ENCODE measurements around the gene CAMK1D.
"Not testable (repeated sequence)": the region's sequence is repeated elsewhere in the genome, so short reads cannot be mapped to it uniquely, and the experiment has no call there.

CAMK1D gene

DNA sequence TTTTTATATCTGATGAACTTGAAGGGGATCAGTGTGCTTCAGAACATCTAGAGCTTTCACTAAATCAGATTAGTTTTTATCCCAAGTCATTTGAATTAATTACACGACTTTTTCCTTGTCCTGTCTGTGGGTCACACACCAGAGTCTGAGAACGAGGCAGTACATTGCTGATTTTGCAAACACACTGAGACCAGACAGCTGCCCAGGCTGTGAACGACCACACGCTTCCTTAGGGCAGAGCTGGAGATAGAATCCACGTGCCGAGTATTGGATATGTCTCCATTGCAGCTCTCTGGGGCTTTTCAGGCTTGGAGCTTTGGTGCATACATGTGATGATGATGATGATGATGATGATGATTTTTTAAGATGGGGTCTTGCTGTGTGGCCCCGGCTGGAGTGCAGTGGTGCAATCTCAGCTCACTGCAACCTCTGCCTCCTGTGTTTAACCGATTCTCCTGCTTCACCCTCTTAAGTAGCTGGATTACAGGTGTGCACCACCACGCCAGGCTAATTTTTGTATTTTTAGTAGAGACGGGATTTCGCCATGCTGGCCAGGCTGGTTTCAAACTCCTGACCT is 81.1 kb downstream of the CAMK1D start:
- no peak for DNase-seq (ENCODE audit: low read depth in 2 of 2)

DNA sequence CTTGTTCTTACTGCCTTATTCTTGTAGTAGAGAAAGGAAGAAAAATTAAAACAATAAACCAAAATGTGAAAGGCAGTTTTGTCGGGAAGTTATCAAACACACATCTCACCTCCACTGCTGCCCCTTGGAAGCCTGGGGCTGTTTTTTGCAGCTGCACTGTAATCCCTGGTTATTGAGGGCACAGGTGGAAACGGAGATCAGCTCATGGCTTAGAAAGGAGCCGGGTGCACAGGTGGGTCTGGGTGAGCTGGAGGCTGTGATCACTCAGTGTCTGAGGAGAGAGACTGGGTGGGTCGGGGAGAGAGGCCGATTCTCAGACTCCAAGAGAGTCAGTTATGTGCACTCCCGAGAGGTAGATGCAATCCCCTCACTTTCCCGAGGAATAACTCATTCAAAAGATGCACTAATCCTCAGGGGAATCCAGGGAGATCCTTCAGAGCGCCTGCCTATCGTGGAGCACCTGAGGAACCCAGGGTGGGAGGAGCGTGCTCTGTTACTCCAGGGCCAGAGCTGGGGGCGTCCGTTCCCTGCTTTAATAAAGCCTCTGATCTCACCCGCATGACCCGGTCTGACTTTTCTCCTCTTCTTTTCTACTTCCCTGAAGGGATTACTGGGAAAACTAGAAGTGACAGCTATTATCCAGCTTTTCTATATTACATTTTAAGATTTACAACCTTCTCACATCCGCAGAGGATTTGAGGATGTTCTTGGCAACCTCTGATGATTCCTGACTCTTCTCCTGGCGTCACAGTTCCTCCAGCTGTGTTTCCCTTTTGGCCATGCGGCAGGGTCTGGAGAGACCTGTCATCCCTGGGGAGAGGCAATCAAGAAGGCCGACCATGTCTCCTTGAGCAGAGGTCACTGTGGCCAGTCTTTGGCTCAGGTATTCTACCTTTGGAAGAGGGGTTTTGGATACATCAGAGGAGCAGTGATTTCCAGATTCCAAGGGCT is 82.1 kb downstream of the CAMK1D start:
- no peak for DNase-seq (ENCODE audit: low read depth in 2 of 2)

DNA sequence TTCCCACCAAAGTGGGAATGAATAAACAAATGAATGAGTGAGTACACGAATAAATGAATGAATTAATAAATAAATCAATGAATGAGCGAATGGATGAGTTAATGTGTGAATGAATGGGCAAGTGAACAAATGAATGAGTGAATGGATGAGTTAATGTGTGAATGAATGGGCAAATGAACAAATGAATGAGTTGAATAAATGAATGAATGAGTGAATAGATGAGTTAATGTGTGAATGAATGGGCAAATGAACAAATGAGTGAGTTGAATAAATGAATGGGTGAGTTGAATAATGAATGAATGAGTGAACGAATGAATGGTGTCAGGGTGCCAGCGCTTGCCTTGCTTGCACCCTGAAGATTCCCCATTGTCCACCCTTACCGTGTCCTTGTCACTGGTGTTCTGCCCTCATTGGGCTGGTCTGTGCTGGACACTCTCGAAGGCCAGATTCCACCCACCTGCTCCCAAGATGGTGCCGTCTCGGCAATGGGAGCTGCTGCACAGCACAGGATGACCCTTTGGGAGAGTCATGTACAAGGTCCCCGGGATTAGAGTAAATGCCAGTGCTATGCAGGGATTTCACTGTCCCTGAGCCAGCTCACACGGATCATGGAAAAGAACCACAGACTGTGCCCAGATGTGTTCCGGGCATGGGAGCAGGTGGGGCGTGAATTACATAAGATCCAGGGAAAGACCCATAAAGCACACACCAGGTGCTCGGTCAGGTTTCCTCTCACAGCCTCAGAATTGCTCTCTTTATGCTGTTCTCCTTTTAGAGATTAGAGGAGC is 83.2 kb downstream of the CAMK1D start:
- no peak for DNase-seq (ENCODE audit: low read depth in 2 of 2)

DNA sequence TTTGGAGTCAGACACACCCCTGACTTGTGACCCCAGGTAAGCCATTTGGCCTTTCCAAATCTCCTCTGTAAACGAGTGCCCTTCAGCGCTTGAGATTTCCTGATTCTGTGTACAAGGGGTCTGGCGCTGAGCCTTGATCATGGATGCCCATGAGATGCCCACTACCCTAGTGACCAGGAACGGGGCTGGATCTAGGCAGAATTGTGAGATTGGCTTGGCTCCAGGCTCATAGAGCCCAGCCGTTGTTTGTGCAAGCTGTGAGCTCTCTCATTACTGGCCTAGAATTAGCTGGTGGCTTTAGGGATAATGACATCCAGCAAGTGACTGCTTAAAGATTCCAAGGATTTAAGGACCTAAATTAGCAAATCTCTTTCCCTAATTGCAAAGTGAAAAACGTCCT is 84.9 kb downstream of the CAMK1D start:
- no peak for DNase-seq (ENCODE audit: low read depth in 2 of 2)

DNA sequence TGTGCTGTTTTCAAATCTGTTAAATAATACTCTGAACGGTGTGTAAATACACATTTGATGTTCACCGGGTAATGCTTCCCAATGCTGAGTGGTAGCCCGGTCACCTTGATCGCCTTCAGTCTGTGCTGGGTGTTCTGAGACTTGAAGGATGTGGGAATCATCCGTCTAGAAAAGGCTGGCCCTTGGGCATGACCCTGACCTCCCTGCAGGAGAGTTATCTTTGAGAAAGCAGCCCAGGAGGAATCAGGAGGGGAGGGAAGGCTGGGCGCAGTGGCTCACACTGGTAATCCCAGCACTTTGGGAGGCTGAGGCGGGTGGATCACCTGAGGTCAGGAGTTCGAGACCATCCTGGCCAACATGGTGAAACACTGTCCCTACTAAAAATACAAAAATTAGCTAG is 85.3 kb downstream of the CAMK1D start:
- DNase-seq (ENCODE audit: low read depth in 2 of 2) = not testable (repeated sequence)

DNA sequence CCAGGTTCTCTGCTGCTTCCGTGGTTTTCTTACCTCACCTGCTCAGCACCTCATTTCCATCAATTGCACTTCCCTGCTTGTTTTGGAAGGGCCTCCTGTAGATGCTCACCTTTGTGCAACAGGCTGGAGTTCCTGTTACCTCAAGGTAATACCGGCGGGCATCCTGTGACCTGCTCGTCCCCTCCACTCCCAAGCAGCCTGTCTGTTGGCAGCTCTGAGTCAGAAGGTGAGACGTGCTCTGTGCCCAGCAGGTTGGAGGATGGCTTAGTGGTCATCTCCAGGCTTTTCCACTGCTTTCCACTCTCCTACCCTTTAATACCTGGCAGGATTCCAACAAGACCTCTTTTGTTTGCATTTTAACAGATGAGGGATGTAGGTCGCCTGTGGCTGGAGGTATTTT is 86.0 kb downstream of the CAMK1D start:
- no peak for DNase-seq (ENCODE audit: low read depth in 2 of 2)

DNA sequence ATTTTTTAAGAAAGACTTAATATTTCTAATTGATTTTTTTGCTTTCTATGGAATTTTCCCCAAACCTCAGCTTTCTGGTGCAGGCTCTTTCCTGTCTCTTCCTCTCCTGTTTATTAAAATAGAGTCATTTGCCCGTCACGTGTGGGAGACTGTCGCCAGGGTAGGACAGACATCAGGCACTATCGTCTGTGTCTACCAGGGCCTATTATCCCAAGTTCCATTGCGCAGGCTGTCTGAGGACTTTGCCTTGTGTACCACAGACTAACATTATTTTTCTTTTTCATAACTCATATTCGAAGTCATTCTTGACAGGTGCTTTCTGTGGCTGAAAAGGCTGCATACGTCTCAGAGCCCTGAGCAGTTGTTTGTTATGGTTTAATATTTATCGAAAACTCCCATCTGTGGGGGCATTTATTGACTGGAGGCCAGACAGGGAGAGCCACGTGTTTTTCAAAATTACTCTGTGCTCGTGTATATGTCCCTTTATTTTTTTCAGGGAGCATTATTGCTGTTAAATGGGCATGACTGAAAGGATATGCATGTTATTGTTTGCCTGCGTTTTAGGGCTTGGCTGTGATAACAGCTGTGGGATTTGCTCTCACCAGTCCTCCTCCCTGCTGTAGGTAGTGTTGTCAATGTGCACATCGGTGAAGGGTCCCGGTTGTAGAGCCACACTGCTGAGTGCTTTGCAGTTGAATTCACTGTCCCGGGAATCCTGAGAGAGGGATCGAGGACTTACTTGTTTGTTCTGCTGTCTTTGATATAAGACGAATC is 89.8 kb downstream of the CAMK1D start:
- DNase-seq (ENCODE audit: low read depth in 2 of 2) = no peak

DNA sequence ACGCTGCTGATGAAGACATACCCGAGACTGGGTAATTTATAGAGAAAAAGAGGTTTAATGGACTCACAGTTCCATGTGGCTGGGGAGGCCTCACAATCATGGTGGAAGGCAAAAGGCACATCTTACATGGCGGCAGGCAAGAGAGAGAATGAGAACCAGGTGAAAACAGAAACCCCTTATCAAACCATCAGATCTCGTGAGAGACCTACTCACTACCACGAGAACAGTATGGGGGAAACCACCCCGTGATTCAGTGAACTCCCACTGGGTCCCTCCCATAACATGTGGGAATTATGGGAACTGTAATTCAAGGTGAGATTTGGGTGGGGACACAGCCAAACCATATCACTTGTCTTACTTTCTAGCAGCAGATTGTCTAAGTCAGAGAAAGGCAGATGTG is 90.4 kb downstream of the CAMK1D start:
- not testable (repeated sequence) for DNase-seq (ENCODE audit: low read depth in 2 of 2)

DNA sequence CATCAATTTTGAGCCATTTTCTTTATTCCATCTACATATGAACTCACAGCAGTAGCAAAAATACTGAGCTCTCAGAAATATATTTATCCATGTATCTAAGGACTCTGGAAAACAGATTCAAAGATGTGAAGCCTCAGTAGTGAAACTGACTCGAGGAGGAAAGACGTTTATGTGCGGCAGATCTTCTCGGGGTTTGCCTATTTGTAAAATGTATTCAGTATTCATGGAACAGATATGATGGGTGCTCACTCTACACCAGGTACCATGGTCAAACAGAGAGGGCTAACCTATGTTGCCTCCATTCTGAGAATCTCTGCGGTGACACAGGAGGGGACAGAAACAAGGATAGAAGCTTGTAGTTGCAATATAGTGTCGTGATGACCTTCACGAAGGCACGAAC is 93.7 kb downstream of the CAMK1D start:
- DNase-seq (ENCODE audit: low read depth in 2 of 2) = no peak

DNA sequence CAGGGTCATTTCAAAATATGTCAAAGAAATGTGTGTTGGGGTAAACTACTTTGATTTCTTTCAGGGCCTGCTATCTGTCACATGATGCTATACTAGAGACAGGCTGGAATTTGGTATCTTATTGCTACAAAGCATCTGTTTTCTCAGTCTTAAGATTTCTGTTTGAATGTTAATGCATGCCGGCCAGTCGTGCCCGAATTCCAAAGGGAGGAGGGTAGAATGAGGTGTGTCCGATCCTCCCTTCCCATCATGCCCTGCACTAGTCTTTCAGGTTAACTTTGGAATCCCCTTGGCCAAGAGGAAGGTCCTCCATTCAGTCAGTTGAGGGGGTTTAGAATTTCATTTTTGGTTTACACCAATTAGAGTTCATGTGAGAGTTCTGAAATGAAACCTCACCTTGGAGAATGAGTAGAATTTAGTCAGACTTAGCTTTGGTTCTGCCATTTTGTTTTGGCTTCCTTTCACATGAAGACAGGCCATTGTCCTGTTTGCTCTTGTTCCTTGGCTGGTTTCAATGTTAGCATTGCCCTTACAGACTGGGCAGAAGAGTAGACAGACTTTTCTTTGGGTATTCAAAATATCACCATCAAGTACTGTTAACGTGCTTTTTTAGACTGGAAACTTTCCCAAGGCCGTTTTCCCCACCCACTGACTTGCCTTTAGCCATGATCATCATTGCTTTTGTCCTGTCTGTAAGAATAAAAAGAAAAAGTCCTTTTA is 95.8 kb downstream of the CAMK1D start:
- DNase-seq (ENCODE audit: low read depth in 2 of 2) = no peak

DNA sequence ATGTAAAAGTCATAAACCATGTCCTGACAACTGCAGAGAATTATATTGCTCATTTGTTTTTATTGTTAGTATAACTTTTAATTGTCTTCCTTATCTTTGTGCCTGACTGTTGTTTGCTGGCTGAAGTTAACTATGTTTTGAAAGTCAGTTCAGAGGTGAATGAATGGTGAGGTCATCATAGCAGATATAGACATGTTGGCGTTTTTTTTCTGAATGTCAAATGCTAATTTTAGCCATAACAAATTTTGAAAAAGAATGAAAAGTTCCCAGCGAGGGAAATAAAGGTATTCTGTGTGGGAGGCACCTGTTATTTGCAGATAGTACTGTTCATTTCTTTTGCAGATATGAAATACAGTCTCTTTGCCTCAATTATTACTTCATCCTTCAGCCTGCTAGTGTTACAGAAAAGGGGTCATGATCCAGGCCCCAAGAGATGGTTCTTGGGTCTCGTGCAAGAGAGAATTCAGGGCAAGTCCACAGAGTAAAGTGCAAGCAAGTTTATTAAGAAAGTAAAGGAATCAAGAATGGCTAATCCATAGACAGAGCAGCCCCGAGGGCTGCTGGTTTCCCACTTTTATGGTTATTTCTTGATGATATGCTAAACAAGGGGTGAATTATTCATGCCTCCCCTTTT is 96.5 kb downstream of the CAMK1D start:
- no peak for DNase-seq (ENCODE audit: low read depth in 2 of 2)

DNA sequence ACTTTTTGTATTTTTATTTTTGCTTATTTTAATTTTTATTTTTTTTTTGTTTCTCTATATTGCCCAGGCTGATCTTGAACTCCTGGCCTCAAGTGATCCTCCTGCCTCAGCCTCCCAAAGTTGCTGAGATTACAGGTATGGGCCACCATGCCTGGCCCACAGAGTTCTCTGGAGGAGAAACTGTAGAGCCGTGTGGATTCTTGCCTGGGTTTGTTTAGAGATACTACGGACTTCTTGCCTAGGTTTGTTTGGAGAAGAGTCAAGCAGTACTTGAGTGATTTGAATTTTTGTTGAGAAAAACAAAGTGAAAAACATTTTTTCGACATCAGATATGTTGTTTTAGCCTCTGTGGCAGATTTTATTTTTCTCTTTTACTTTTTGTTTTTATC is 99.0 kb downstream of the CAMK1D start:
- DNase-seq (ENCODE audit: low read depth in 2 of 2) = no peak

DNA sequence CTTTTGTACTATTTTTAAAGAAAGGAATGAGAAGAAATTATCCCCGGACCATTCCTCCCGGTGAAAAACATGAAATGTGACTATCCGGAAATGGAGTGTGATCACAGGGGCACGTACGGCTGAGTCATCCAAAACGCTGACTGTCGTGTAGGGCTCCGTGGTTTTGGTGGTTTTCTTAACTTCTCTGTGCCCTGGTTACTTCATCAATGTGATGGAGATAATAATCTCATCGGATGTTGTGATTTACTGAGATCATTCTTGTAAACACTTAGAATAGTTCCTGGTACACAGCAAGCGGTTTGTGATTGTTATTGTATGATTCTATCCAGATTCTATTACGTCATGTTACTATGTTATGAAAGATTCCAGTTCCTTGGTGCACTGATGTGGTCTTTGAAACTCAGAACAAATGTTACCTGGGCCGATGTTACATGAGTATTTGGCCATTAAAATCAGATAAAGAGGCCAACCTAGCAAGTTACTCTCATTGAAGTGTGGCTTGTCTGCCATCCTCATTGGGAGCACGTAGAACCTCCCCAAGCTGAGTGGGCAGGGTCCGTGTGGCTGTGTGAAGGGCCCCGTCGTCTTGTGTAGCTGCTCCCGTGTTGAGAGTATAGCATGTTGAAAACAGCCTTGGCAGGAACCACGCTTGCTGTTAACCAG is 99.5 kb downstream of the CAMK1D start:
- DNase-seq (ENCODE audit: low read depth in 2 of 2) = peak; percentile 45 to 53

DNA sequence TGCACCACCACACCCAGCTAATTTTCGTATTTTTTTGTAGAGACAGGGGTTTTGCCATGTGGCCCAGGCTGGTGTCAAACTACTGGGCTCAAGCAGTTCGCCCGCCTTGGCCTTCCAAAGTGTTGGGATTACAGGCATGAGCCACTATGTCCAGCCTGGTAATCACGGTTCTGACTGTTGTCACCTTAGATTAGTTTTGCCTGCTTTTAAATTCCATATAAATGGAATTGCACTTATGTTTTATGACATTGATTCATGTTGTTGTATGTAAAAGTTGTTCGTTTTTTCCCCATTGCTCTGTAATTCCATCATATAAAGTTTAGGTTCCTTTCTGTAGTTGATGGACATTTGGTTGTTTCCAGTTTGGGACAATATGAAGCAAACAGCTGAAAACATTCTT is 106.0 kb downstream of the CAMK1D start:
- no peak for DNase-seq (ENCODE audit: low read depth in 2 of 2)

DNA sequence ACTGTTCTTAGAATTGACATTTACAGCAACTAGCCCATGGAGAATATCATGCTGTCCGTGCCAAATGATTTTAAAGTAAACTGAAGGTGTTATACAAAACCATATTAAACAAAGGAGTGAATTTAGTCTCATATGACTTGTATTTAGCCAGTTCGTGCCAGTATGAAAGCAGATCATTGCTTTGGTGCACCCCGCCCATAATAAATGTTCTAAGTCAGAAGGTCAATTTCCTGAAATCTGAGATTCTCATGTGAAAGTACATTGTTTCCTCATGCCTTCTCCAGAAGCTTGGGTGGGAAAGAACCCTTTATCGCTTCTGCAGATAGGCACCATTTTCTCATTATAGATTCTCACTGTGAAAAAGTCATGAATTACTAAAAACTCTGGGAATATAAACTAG is 106.4 kb downstream of the CAMK1D start:
- no peak for DNase-seq (ENCODE audit: low read depth in 2 of 2)

DNA sequence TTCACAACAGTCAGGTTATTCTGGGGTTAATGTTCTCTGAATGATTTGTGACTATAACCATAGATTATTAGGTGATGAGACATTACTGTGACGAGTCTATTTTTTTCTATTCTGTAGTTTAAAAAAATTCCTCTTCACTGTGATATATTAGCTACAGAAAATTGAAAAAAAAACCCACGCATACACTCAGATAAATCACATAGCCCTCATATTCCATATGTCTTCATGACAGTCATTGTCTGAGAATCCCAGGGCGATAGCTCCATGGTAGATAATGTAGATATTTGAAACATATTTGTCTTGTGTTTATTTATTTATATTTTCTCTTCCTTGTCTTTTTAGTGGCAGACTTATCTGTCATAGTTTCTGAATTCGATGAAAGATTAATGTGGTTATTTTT is 110.0 kb downstream of the CAMK1D start:
- DNase-seq (ENCODE audit: low read depth in 2 of 2) = no peak

DNA sequence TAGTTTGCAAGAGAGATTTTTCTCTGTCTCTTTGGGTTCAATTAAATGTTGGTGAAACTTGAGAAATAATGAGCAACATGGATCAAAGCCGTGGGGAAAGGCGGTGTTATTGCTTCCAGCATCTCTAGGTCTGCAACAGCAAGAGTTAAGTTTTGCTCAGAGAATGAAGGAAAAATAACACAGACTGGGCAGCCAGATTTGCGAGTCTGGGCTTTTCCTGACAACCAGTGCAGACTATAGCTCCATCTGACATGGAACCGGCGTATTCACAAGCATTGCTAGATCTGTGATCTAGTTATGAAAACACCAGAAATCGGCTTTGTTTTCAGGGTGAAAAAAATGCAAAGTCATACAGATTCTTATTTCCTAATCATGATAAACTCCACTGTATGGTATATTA is 110.4 kb downstream of the CAMK1D start:
- no peak for DNase-seq (ENCODE audit: low read depth in 2 of 2)

DNA sequence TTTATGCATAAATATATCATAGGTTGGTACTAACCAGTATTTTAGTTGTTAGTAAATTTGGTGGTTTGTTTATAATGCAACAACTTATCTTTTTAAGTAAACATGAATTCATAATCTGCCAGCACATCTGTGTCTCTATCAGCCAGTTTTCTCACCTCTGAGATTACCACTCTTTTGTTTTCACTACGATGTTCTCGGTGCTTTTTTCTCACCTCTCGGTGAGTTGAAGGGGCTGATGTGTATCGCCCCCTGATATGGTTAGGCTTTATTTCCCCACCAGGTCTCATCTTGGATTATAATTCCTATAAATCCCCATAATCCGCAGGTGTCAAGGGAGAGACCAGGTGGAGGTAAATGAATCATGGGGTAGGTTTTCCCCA is 114.1 kb downstream of the CAMK1D start:
- no peak for DNase-seq (ENCODE audit: low read depth in 2 of 2)

DNA sequence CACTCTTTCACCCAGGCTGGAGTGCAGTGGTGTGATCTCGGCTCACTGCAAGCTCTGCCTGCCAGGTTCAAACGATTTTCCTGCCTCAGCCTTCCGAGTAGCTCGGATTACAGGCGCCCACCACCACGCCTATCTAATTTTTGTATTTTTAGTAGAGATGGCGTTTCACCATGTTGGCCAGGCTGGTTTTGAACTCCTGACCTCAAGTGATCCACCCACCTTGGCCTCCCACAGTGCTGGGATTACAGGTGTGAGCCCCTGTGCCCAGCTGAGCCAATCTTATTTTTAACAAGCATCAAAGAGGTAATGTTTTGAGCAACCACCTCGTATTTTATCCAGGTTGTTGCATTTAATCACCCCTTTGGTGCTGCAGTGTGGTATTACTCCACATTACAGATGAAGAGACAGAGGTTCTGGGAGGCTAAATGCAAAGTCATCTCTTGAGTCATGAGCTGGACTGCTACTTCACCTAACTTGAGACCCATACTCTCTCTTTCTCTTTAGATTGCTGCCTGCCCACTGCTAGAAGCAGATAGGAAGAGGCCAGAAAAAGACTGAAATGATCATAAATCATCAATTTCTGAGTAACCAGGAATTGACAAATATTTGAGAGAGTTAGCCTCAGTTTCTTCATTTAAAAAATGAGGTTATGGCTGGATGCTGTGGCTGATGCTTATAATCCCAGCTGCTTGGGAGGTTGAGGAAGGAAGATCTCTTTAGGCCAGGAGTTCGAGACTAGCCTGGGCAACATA is 116.2 kb downstream of the CAMK1D start:
- no peak for DNase-seq (ENCODE audit: low read depth in 2 of 2)

All from activated CD4-positive, alpha-beta T cell treated with anti-CD3 and anti-CD28 coated beads for 24 hours (primary cell).